Measurements from ENCODE around the gene ERGIC1. TPM values are rescaled to one million over a fixed set of nuclear protein-coding genes. Genes with fewer than 3 reads are reported as not detected.

ERGIC1 gene
- total RNA-seq, 1 experiment from 2014 or later, result 98.8 TPM

DNA sequence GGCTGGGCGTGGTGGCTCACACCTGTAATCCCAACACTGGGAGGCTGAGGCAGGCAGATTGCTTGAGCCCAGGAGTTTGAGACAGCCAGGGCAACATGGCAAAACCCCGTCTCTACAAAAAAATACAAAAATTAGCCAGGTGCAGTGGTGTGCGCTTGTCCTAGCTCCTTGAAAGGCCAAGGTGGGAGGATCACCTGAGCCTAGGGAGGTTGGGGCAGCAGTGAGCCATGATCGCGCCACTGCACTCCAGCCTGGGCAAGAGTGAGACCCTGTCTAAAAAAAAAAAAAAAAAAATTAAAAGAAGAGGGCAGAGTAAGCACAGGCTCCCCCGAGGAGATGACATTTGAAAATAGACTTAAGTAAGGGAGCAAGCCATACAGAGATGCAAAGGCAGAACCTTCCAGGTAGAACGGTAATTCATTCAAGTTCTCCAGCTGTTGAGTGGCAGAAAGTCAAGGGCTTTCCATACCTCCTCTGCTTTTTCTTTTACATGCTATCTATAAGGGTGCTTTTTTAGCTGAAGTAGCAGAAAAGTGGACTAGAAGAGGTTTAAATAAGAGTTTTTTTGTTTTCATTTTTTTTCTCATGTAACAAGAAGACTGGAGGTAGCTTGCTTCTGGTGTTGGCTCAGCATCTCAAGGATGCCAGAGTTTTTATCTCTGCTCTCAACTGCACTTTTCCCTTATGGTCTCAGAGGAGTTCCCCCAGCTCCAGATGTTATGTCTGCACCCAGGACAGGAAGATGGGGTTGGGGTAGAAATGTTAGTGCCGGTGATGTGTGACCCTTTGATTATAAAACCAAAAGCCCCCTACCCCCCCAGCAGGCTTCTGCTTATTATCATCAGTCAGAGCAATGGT lies 40.8 kb downstream of the ERGIC1 start:
- H3K4me3 ChIP-seq, result no peak overlapping the region
- DNase-seq, result no peak
- H3K9me3 ChIP-seq, result no peaks in the 10 kb centered on the region
- no peaks in the 10 kb centered on the region for H3K27me3 ChIP-seq
- H3K36me3 ChIP-seq, result peaks cover 40% of the 10 kb centered on the region

GRCh38 chr5:172875505-172876279 lies 41.6 kb downstream of the ERGIC1 start:
- no peak for DNase-seq
- peaks cover 45% of the 10 kb centered on the region for H3K36me3 ChIP-seq
- H3K9me3 ChIP-seq, result no peaks in the 10 kb centered on the region
- H3K4me3 ChIP-seq, result no peak overlapping the region
- no peaks in the 10 kb centered on the region for H3K27me3 ChIP-seq

DNA sequence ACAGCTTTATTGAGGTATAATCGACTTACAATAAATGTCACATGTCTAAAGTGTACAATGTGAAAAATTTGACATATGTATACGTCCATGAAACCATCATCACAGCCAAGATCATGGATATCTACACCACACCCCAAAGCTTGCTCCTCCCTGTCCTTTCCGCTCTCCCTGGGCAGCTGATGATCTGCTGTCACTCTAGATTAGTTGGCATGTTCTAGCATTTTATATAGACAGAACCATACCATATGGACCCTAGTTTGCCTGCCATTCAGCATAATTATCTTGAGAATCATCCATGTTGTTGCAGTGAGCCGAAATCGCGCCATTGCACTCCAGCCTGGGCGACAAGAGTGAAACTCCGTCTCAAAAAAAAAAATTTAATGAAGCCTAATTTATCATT lies 42.5 kb downstream of the ERGIC1 start:
- DNase-seq, result no peak
- Histone ChIP-seq H3K36me3 (peaks cover 41% of the 10 kb centered on the region), H3K9me3 (no peaks in the 10 kb centered on the region), H3K27me3 (no peaks in the 10 kb centered on the region), H3K4me3 (no peak overlapping the region)

GRCh38 chr5:172877466-172878260 lies 43.6 kb downstream of the ERGIC1 start:
- Histone ChIP-seq H3K36me3 (peaks cover 44% of the 10 kb centered on the region), H3K9me3 (no peaks in the 10 kb centered on the region), H3K4me3 (no peak overlapping the region), H3K27me3 (no peaks in the 10 kb centered on the region)
- DNase-seq, result no peak

DNA sequence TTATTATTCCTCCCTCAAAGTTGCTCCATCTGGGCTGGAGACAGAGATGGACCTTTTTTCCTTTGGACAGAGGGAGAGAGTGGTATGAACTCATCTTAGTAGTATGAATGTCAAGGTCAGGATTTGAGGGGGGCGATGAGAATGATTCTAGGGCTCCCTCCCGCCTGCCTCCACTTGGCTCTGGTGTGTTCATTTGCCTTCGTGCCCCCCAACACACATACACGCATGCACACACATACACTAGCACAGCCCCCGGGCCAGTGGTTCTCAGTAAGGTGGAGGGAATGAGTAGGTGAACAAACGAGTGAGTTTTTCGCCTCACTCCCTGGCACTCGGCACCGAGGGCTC lies 44.5 kb downstream of the ERGIC1 start:
- no peaks in the 10 kb centered on the region for H3K27me3 ChIP-seq
- peaks cover 45% of the 10 kb centered on the region for H3K36me3 ChIP-seq
- peaks cover 2% of the 10 kb centered on the region; the same call in 1 of the 2 replicates for H3K9me3 ChIP-seq
- DNase-seq, result no peak
- no peak overlapping the region for H3K4me3 ChIP-seq

DNA sequence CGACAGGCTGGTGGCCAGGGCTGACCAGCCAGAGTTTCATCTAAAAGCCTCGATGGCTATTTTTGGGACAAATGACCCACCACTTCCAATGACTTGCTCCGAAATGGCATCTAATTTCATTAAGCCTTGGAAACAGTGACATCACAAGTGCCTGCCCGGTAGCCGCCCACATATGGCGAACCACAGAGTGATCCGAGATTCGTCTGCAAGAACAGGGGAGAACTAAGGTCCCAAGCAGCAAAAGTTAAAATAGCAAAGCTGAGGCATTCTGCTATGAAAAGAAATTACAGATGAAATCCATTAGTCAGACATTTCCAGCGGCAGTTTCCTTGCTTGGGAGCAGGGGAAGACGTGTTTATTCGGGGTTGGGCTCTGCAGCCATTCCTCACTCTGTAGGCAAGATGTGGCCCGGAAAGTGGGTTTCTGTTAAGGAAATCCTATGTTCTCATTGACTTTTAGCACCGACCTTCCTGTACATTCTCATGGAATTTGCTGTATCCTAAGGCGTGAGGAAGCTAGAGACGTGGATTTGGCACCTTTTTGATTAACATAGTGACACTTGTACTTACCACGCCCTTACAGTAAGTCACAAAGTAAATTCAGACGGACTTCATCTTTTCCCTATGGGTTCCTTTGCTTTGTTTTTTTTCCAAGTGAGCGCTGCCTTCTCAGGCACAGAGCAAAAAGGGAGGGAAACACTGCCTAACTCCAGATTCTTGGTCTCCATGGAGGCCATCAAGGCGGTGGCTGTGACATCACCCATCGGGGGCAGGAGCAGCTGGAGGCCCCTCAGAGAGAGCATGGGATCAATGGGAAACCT lies 45.1 kb downstream of the ERGIC1 start:
- no peak for DNase-seq
- H3K4me3 ChIP-seq, result no peak overlapping the region

DNA sequence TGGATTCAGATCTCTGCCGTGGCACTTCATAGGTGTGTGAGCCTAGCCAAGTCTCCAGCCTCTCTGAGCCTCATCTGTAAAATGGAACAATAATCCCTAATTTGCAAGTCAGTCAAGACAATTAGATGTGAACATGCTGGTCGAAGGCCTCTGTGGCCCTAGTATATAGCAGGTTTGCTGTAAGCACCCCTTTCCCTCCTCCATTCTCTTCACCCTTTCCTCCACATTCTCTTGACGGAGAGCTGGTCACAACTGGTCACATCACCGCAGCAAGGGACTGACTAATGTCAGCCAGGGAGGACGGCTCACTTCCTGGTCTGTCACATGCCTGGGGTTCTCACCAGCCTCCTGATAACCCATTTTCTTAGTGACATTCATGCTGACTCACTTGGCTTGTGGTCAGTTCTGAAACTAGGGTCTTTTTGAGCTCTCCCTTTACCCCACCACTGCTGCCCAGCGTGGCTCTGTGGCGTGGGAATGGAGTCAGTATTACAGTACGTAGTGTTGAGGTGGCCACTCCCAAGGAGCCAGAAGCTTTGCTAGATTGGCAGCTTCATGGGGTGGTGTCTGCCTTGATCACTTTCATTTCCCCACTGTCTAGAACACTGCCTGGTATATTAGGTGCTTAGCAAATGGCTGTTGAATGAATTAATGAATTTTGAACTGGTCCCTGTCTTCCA lies 47.8 kb downstream of the ERGIC1 start:
- Histone ChIP-seq H3K27me3 (no peaks in the 10 kb centered on the region), H3K4me3 (no peak overlapping the region), H3K36me3 (peaks cover 61% of the 10 kb centered on the region), H3K9me3 (peaks cover 2% of the 10 kb centered on the region; the same call in 1 of the 2 replicates)
- DNase-seq, result no peak

More for the DNA sequence above, 45.1 kb downstream of the ERGIC1 start:
- Histone ChIP-seq H3K27me3 (no peaks in the 10 kb centered on the region), H3K36me3 (peaks cover 48% of the 10 kb centered on the region), H3K9me3 (peaks cover 2% of the 10 kb centered on the region; the same call in 1 of the 2 replicates)

GRCh38 chr5:172883066-172883465 lies 49.0 kb downstream of the ERGIC1 start:
- no peak for DNase-seq
- peaks cover 2% of the 10 kb centered on the region; the same call in 1 of the 2 replicates for H3K9me3 ChIP-seq
- no peak overlapping the region for H3K4me3 ChIP-seq
- H3K36me3 ChIP-seq, result peaks cover 67% of the 10 kb centered on the region
- no peaks in the 10 kb centered on the region for H3K27me3 ChIP-seq

DNA sequence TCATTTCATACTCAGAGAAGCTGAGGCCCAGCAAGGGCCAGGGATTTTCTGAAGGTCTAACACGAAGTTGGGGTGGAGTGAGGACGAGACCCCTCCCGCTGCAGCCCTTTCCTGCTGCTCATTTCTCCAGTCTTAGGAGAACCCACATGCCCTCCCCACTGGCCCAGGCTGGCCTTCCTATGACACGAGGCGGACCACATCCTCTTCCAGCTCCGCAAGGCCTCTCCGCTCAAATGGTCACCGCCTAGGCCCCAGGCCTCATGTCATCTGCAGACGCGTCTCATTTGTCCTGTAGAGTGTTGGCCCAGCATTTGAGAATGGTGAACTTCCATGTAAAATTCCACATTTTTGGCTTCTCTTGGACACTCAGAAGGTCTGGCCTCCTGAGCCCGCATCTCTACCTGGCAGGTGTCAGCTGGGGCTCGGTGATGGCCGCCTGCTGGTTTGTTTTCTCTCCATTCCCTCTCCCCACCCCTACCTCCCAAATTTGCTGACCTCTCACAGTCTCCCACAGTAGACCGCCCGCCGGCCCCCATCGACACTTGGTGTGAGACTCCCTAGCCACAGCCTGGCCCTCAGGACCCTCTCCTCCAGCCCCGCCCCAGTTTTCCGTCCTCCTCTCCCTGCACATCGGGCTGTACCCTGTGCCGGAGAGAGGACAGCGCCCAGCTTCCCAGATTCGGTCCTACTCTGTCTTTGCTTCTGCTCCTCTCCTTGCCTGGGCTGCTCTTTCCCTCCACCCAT lies 51.7 kb downstream of the ERGIC1 start:
- no peaks in the 10 kb centered on the region for H3K27me3 ChIP-seq
- no peak overlapping the region for H3K4me3 ChIP-seq
- peaks cover 77% of the 10 kb centered on the region for H3K36me3 ChIP-seq
- no peak for DNase-seq
- H3K9me3 ChIP-seq, result peaks cover 2% of the 10 kb centered on the region; the same call in 1 of the 2 replicates

GRCh38 chr5:172886476-172886875 lies 52.4 kb downstream of the ERGIC1 start:
- DNase-seq, result no peak
- H3K27me3 ChIP-seq, result no peaks in the 10 kb centered on the region
- peaks cover 2% of the 10 kb centered on the region; the same call in 1 of the 2 replicates for H3K9me3 ChIP-seq
- H3K36me3 ChIP-seq, result peaks cover 80% of the 10 kb centered on the region
- H3K4me3 ChIP-seq, result no peak overlapping the region

GRCh38 chr5:172886974-172887501 lies 53.0 kb downstream of the ERGIC1 start:
- H3K9me3 ChIP-seq, result peaks cover 2% of the 10 kb centered on the region; the same call in 1 of the 2 replicates
- peaks cover 80% of the 10 kb centered on the region for H3K36me3 ChIP-seq
- DNase-seq, result no peak
- H3K27me3 ChIP-seq, result no peaks in the 10 kb centered on the region
- H3K4me3 ChIP-seq, result no peak overlapping the region

- peaks cover 75% of the 10 kb centered on the region for H3K36me3 ChIP-seq
- H3K4me3 ChIP-seq, result no peak overlapping the region
- H3K27me3 ChIP-seq, result no peaks in the 10 kb centered on the region
- H3K9me3 ChIP-seq, result peaks cover 2% of the 10 kb centered on the region; the same call in 1 of the 2 replicates
- no peak for DNase-seq
Observed at GRCh38 chr5:172887692-172888091, 53.6 kb downstream of the ERGIC1 start.

DNA sequence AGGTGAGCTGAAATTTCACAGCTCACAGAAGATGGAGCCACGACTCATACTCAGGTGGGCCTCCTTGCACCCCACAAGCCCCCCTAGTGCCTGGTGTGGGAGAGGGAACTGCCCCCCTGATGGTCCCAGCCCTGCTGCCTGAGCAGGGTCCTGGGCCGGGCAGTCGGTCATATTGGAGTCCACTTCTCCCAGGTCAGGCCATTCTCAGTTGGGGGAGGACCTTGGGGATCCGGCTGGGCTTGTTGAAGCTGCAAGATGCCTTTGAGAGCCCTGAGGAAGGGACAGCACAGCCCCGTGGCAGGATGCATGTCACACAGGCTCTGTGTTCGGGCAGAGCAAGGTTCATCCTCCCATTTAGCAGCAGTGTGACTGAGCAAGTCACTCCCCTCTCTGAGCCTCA lies 56.6 kb downstream of the ERGIC1 start:
- H3K27me3 ChIP-seq, result no peaks in the 10 kb centered on the region
- no peaks in the 10 kb centered on the region for H3K9me3 ChIP-seq
- no peak overlapping the region for H3K4me3 ChIP-seq
- H3K36me3 ChIP-seq, result peaks cover 78% of the 10 kb centered on the region
- no peak for DNase-seq

- H3K27me3 ChIP-seq, result no peaks in the 10 kb centered on the region
Observed at GRCh38 chr5:172891716-172892421, 57.8 kb downstream of the ERGIC1 start.

More at GRCh38 chr5:172891716-172892421, 57.8 kb downstream of the ERGIC1 start:
- Histone ChIP-seq H3K9me3 (no peaks in the 10 kb centered on the region), H3K36me3 (peaks cover 81% of the 10 kb centered on the region), H3K4me3 (no peak overlapping the region)
- DNase-seq, result no peak

Data from MG63 (cell line).